Neural progenitor cell (in vitro differentiated cells): ENCODE results near the gene EI24. TPM values are rescaled to one million over a fixed set of nuclear protein-coding genes. Genes with fewer than 3 reads are reported as not detected.

Source experiments
- DNase-seq: peaks from one replicate; pipeline ENCODE4 v3.0.0-alpha.2; 2016; ENCODE audit warnings: low spot score
- H2AFZ ChIP-seq: fragments of 200-600 bp; sonication (generic); replicated peaks from 2 replicates; pipeline ENCODE4 v1.6.1; 2016; ENCODE audit warnings: antibody characterized with exemption
- H3F3A ChIP-seq: fragments of 200-600 bp; sonication (generic); 2 replicates; pipeline ENCODE4 v1.6.1; 2016; ENCODE audit warnings: antibody characterized with exemption, low read depth
- H3K27ac ChIP-seq: fragments of 200-600 bp; sonication (generic); 2 replicates; pipeline ENCODE4 v1.5.1; 2016; ENCODE audit warnings: mild to moderate bottlenecking
- H3K27me3 ChIP-seq: fragments of 200-600 bp; sonication (generic); 2 replicates; pipeline ENCODE4 v1.6.1; 2016; ENCODE audit warnings: mild to moderate bottlenecking, moderate library complexity
- H3K36me3 ChIP-seq: fragments of 200-600 bp; sonication (generic); 2 replicates; pipeline ENCODE4 v1.5.1; 2016
- H3K4me1 ChIP-seq: fragments of 200-600 bp; sonication (generic); 2 replicates; pipeline ENCODE4 v1.6.1; 2016; ENCODE audit warnings: mixed run types
- H3K4me2 ChIP-seq: fragments of 200-600 bp; sonication (generic); 2 replicates; pipeline ENCODE4 v1.6.1; 2016
- H3K4me3 ChIP-seq: fragments of 200-600 bp; sonication (generic); 2 replicates; pipeline ENCODE4 v1.5.1; 2016
- H3K79me2 ChIP-seq: fragments of 200-600 bp; sonication (generic); 2 replicates; pipeline ENCODE4 v1.6.1; 2016; ENCODE audit warnings: low read depth
- H3K9ac ChIP-seq: fragments of 200-600 bp; sonication (generic); 2 replicates; pipeline ENCODE4 v1.6.1; 2016
- H3K9me3 ChIP-seq: fragments of 200-600 bp; sonication (generic); 2 replicates; pipeline ENCODE4 v1.5.1; 2016; ENCODE audit warnings: low read depth
- H4K20me1 ChIP-seq: fragments of 200-600 bp; sonication (generic); 2 replicates; pipeline ENCODE4 v1.6.1; 2016; ENCODE audit warnings: low read depth
- H3K27ac Mint-ChIP-seq: 3 replicates; pipeline ENCODE4 v1.8.0; 2021; ENCODE audit warnings: mixed read lengths
- H3K27me3 Mint-ChIP-seq: 2 replicates; pipeline ENCODE4 v1.8.0; 2022; ENCODE audit warnings: low read depth, mild to moderate bottlenecking, inconsistent platforms, moderate library complexity, mixed read lengths; ENCODE audit not compliant: insufficient read depth
- H3K36me3 Mint-ChIP-seq: 3 replicates; pipeline ENCODE4 v1.8.0; 2021; ENCODE audit warnings: mixed read lengths
- H3K4me1 Mint-ChIP-seq: 3 replicates; pipeline ENCODE4 v1.8.0; 2021; ENCODE audit warnings: mixed read lengths
- H3K4me3 Mint-ChIP-seq: 3 replicates; pipeline ENCODE4 v1.8.0; 2021; ENCODE audit warnings: mild to moderate bottlenecking, moderate library complexity, mixed read lengths
- H3K9me3 Mint-ChIP-seq: 3 replicates; pipeline ENCODE4 v1.8.0; 2020; ENCODE audit warnings: mixed read lengths
- CTCF ChIP-seq: fragments of 200-600 bp; sonication (generic); IDR thresholded peaks from 2 replicates; pipeline ENCODE4 v1.5.1; 2017; ENCODE audit warnings: antibody characterized with exemption, mild to moderate bottlenecking
- EZH2 ChIP-seq: fragments of 200-600 bp; sonication (generic); IDR thresholded peaks from 2 replicates; pipeline ENCODE4 v1.6.1; 2017; ENCODE audit warnings: antibody characterized with exemption, mild to moderate bottlenecking, moderate library complexity
- EZH2phosphoT487 ChIP-seq: fragments of 200-600 bp; sonication (generic); IDR thresholded peaks from 2 replicates; pipeline ENCODE4 v1.6.1; 2017; ENCODE audit warnings: antibody characterized with exemption
- total RNA-seq: library from RNA; depleted of rRNA; stranded (reverse); fragments of >200 nt; gene quantifications from 2 replicates; pipeline ENCODE4 v1.2.3, GENCODE V29; 2015; ENCODE audit warnings: low replicate concordance

Gene EI24
- total RNA-seq, 1 donor from 2014 or later = 99.8 TPM

- Mint-ChIP-seq H3K4me1 (no peaks in the 10 kb centered on the region), H3K4me3 (no peak overlapping the region), H3K27ac (no peak overlapping the region), H3K9me3 (peaks cover 4% of the 10 kb centered on the region), H3K36me3 (no peaks in the 10 kb centered on the region), H3K27me3 (no peaks in the 10 kb centered on the region)
- H3K27me3 ChIP-seq = no peaks in the 10 kb centered on the region
- no peaks in the 10 kb centered on the region for H3K36me3 ChIP-seq
- no peaks in the 10 kb centered on the region for H3K79me2 ChIP-seq
- no peak overlapping the region for H3K27ac ChIP-seq
- no peaks in the 10 kb centered on the region for H3K4me1 ChIP-seq
- H3K4me3 ChIP-seq = no peak overlapping the region
- H2AFZ ChIP-seq = no peak overlapping the region
- no peak for DNase-seq
- H4K20me1 ChIP-seq = no peaks in the 10 kb centered on the region
- no peak overlapping the region for H3K9ac ChIP-seq
- H3K9me3 ChIP-seq = no peaks in the 10 kb centered on the region
- TF ChIP-seq EZH2 (no peak), EZH2phosphoT487 (no peak), CTCF (no peak)
- no peaks in the 10 kb centered on the region for H3F3A ChIP-seq
- H3K4me2 ChIP-seq = no peak overlapping the region
Measured at GRCh38 chr11:125562430-125562829, 6.8 kb upstream of the EI24 start.

GRCh38 chr11:125564357-125564756 is 4.9 kb upstream of the EI24 start:
- peaks cover 2% of the 10 kb centered on the region for H3K4me1 Mint-ChIP-seq
- no peak overlapping the region for H3K27ac ChIP-seq
- no peak overlapping the region for H3K4me3 Mint-ChIP-seq
- no peak for DNase-seq
- TF ChIP-seq EZH2phosphoT487 (no peak), CTCF (no peak), EZH2 (no peak)
- H3K27ac Mint-ChIP-seq = no peak overlapping the region
- no peaks in the 10 kb centered on the region for H3F3A ChIP-seq
- no peak overlapping the region for H3K4me2 ChIP-seq
- H3K4me3 ChIP-seq = no peak overlapping the region
- H3K27me3 Mint-ChIP-seq = peaks cover 2% of the 10 kb centered on the region
- H3K36me3 ChIP-seq = no peaks in the 10 kb centered on the region
- no peaks in the 10 kb centered on the region for H3K27me3 ChIP-seq
- H2AFZ ChIP-seq = no peak overlapping the region
- no peak overlapping the region for H3K9ac ChIP-seq
- no peaks in the 10 kb centered on the region for H3K4me1 ChIP-seq
- H3K79me2 ChIP-seq = no peaks in the 10 kb centered on the region
- no peaks in the 10 kb centered on the region for H4K20me1 ChIP-seq
- no peaks in the 10 kb centered on the region for H3K36me3 Mint-ChIP-seq
- no peaks in the 10 kb centered on the region for H3K9me3 ChIP-seq
- H3K9me3 Mint-ChIP-seq = peaks cover 4% of the 10 kb centered on the region

- H2AFZ ChIP-seq = no peak overlapping the region
- H3K36me3 Mint-ChIP-seq = no peaks in the 10 kb centered on the region
Measured at GRCh38 chr11:125566235-125566634, 3.0 kb upstream of the EI24 start.

More at GRCh38 chr11:125566235-125566634, 3.0 kb upstream of the EI24 start:
- no peaks in the 10 kb centered on the region for H3K36me3 ChIP-seq
- H3K4me3 ChIP-seq = no peak overlapping the region
- Mint-ChIP-seq H3K27me3 (peaks cover 2% of the 10 kb centered on the region), H3K4me3 (no peak overlapping the region), H3K4me1 (peaks cover 16% of the 10 kb centered on the region), H3K9me3 (peaks cover 4% of the 10 kb centered on the region), H3K27ac (no peak overlapping the region)
- H3K79me2 ChIP-seq = peaks cover 18% of the 10 kb centered on the region
- H3K27me3 ChIP-seq = no peaks in the 10 kb centered on the region
- H4K20me1 ChIP-seq = peaks cover 10% of the 10 kb centered on the region
- peaks cover 9% of the 10 kb centered on the region for H3K4me1 ChIP-seq
- no peak overlapping the region for H3K9ac ChIP-seq
- H3F3A ChIP-seq = no peaks in the 10 kb centered on the region
- H3K4me2 ChIP-seq = no peak overlapping the region
- H3K9me3 ChIP-seq = no peaks in the 10 kb centered on the region
- H3K27ac ChIP-seq = no peak overlapping the region
- no peak for TF ChIP-seq CTCF
- no peak for DNase-seq
